Upper lobe of right lung (tissue), 1 donor: ENCODE results near the gene TRABD2B. TPM values are rescaled to one million over a fixed set of nuclear protein-coding genes. Genes with fewer than 3 reads are reported as not detected.

Experiments
- ATAC-seq: fragments of 200-7000 bp; cut with Tn5 transposase; one replicate; pipeline ENCODE4 v1.9.1; 2020; ENCODE audit warnings: mild to moderate bottlenecking, moderate library complexity
- DNase-seq: peaks from one replicate; pipeline ENCODE4 v3.0.0-alpha.2; 2020
- H3K27ac ChIP-seq: fragments of 200-600 bp; one replicate; pipeline ENCODE4 v1.8.0; 2022
- H3K27me3 ChIP-seq: fragments of 200-600 bp; one replicate; pipeline ENCODE4 v1.8.0; 2022; ENCODE audit warnings: mild to moderate bottlenecking
- H3K36me3 ChIP-seq: fragments of 200-600 bp; one replicate; pipeline ENCODE4 v1.8.0; 2022
- H3K4me1 ChIP-seq: fragments of 200-600 bp; one replicate; pipeline ENCODE4 v1.8.0; 2022
- H3K4me3 ChIP-seq: fragments of 200-600 bp; one replicate; pipeline ENCODE4 v1.8.0; 2022; ENCODE audit warnings: mild to moderate bottlenecking
- H3K9me3 ChIP-seq: fragments of 200-600 bp; one replicate; pipeline ENCODE4 v1.8.0; 2022
- CTCF ChIP-seq: fragments of 200-600 bp; IDR thresholded peaks from one replicate; pipeline ENCODE4 v1.8.0; 2022; ENCODE audit warnings: antibody characterized with exemption
- intact Hi-C: fragments of 100-400 bp; cut with DNase I; formaldehyde crosslinking; loops from one replicate; pipeline ENCODE4 v1.11.0; 2022
- total RNA-seq: library from RNA; stranded (reverse); fragmentation: NEBNext Ultra II Directional; extraction: Animal tissue kit (Norgen Biotek cat#: 25700); gene quantifications from one replicate; pipeline ENCODE4 v1.2.1, GENCODE V29; 2021
- donor health status: DM: no; HTN: yes; CAD: no; lungs with severe emphysema.

The TRABD2B gene
- total RNA-seq, 1 donor from 2014 or later = 1.2 TPM

GRCh38 chr1:47993881-47994625 lies 3.1 kb downstream of the TRABD2B start:
- peaks cover 4% of the 10 kb centered on the region for H3K4me1 ChIP-seq
- intact Hi-C loops = loop anchor here (10.0 kb wide), 1 partner anchor 71 kb away; no protein-coding TSS in a partner anchor
- no peak for ATAC-seq
- no peaks in the 10 kb centered on the region for H3K36me3 ChIP-seq
- no peak for TF ChIP-seq CTCF
- no peak overlapping the region for H3K27ac ChIP-seq
- no peak overlapping the region for H3K4me3 ChIP-seq
- DNase-seq = no peak
- H3K27me3 ChIP-seq = peaks cover 16% of the 10 kb centered on the region
- no peaks in the 10 kb centered on the region for H3K9me3 ChIP-seq

GRCh38 chr1:47993416-47993740 lies 3.8 kb downstream of the TRABD2B start:
- H3K9me3 ChIP-seq = no peaks in the 10 kb centered on the region
- no peak overlapping the region for H3K27ac ChIP-seq
- ATAC-seq = no peak
- TF ChIP-seq CTCF = no peak
- no peak for DNase-seq
- peaks cover 10% of the 10 kb centered on the region for H3K27me3 ChIP-seq
- H3K4me3 ChIP-seq = no peak overlapping the region
- H3K36me3 ChIP-seq = no peaks in the 10 kb centered on the region
- intact Hi-C loops = loop anchor here (10.0 kb wide), 1 partner anchor 71 kb away; no protein-coding TSS in a partner anchor
- peaks cover 4% of the 10 kb centered on the region for H3K4me1 ChIP-seq

DNA sequence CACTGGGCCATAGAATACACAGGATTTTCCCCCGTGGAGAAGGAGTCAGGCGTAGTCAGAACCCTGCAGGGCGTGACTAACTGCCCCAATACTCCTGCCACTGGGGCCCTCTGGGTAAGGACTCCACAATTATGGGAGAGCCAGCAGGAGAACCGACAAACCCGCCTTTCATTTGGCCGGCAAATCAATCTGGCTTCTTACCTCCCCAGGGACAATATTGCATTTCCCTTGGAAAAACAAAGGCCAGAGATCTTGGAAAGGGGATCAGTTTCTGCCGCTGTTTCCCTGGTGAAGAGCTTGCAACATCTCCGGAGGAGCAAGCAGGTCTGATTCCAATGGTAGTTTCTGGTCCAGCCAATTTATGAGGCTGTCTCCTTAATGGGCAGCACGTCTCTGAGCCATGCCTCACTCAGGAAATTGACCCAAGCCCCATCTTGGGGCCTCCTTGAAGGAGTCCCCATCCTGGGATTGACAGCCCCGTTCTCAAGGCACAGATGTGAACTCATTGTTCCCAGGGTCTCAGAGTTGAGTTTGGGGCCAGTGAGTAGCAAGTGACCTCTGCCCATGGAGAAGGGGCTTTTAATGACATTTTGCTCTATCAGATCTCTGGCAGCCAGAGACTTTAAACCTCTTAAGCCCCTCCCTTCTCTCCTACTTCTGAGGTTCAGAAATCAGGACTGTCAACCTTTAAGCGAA lies 4.3 kb downstream of the TRABD2B start:
- Histone ChIP-seq H3K4me1 (peaks cover 4% of the 10 kb centered on the region), H3K27me3 (peaks cover 8% of the 10 kb centered on the region), H3K4me3 (no peak overlapping the region), H3K27ac (no peak overlapping the region), H3K9me3 (no peaks in the 10 kb centered on the region), H3K36me3 (no peaks in the 10 kb centered on the region)
- no peak for TF ChIP-seq CTCF
- DNase-seq (no peak), ATAC-seq (no peak)
- intact Hi-C loops = loop anchor here (10.0 kb wide), 1 partner anchor 72 kb away; no protein-coding TSS in a partner anchor

DNA sequence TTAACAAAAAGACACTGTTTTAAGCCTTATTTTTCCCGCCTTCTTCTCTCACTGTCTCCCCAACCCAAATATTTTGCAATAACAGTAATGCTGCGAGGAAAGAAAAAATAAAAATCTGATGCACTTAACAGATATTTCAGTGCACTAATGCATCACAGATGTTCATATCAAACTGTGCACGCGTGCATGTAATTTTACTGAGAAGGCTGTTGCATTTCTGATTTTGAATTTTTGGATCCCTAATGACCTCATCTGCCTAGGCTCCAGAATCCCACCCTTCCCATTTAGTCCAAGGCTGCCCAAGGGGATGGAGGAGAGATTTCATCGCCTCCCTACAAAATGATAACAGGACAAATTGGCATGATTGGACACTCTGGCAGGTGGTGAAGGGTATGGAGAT lies 5.5 kb downstream of the TRABD2B start:
- no peaks in the 10 kb centered on the region for H3K9me3 ChIP-seq
- no peak overlapping the region for H3K27ac ChIP-seq
- TF ChIP-seq CTCF = no peak
- H3K27me3 ChIP-seq = peaks cover 7% of the 10 kb centered on the region
- peaks cover under 1% of the 10 kb centered on the region for H3K4me1 ChIP-seq
- ATAC-seq (no peak), DNase-seq (no peak)
- intact Hi-C loops = loop anchor here (10.0 kb wide), 1 partner anchor 73 kb away; no protein-coding TSS in a partner anchor
- H3K36me3 ChIP-seq = no peaks in the 10 kb centered on the region
- H3K4me3 ChIP-seq = no peak overlapping the region

DNA sequence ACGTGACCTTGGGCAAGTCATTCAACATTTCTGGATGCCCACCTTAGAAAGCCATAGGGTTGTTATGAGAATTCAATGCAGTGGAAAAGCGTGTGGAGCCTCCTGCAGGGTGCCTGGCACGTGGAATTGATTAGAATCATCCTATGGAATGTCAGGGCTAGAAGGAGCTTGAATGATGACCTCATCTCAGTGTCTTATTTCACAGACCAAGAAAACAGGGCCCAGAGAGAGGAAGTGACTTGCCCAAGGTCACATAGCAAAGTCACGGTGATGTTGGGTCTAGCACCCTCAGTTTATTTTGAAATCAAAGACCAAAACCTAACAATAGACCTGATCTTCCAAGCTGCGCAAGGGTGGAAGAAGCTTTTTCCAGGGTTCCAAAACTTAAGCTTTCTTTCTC lies 6.0 kb downstream of the TRABD2B start:
- intact Hi-C loops = loop anchor here (10.0 kb wide), 1 partner anchor 74 kb away; no protein-coding TSS in a partner anchor
- H3K4me1 ChIP-seq = no peaks in the 10 kb centered on the region
- no peak for DNase-seq
- no peaks in the 10 kb centered on the region for H3K9me3 ChIP-seq
- ATAC-seq = no peak
- no peaks in the 10 kb centered on the region for H3K36me3 ChIP-seq
- no peak for TF ChIP-seq CTCF
- peaks cover 6% of the 10 kb centered on the region for H3K27me3 ChIP-seq
- H3K4me3 ChIP-seq = no peak overlapping the region
- H3K27ac ChIP-seq = no peak overlapping the region
